GM18867 (cell line): ENCODE measurements around the gene YPEL1.

Source experiments
- ATAC-seq: cut with Tn5 transposase; IDR thresholded peaks from one replicate; pipeline ENCODE4 v1.9.1; 2021; ENCODE audit warnings: mild to moderate bottlenecking, moderate library complexity; ENCODE audit not compliant: unreplicated experiment

YPEL1 gene

DNA sequence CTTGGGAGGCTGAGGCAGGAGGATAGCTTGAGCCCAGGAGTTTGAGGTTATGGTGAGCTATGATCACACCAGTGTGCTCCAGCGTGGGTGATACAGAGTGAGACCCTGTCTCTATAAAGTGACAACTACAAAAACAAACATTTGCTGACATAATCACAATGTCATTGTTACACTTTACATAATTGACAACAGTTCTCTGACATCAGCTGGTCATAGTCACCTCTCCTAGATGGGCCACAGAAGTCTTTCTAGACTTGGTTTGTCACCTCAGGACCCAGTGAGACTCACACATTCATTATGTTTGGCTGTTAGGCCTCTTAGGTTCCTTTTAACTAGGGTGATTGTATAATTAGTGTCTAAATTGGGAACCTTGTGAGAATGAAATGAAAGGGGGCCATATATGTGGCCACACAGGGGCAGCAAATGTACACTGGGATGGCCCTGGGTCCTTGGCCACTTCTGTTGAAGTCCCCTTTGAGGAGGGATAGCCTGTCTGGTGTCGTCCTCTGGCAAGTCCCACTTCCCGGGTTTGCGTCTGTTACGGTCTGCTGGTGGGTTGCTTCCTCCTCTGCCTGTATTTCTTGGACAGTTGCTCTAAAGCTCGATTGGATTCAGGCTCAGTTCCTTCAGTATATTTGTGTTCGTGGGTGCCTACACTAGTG is 75.6 kb downstream of the YPEL1 start:
- no peak for ATAC-seq

DNA sequence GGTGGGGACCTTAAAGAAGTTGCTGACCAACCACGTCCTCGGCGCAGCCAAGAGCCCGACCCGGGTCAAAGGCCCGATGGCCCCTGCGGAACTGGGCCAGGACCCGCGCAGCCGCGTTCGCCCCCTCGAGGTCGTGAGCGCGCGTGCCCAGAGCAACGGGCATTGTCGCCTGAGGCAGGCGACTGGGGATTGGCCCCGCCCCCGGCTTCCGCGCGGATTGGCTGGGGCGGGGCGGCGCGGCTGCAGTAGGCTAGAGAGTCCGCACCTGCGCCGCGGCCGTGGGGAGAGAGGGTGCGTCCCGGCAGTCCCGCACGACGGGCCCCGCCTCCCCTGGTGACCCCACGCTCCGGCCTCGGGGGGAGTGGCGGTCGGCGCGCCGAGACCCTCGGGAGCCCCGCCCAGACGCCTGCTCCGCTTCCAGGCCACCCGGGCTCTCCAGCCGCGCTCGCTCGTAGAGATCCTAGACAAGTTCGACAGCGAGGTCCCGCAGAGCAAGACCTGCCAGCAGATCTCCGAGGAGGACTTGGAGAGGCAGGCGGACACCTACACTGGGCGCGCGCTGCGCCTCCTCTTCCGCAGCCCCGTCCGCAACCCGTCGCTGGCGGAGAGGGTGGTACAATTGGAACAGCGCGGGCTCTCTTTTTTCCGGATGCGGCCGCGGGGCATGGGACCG is 78.1 kb downstream of the YPEL1 start:
- ATAC-seq: peak; percentile 66

DNA sequence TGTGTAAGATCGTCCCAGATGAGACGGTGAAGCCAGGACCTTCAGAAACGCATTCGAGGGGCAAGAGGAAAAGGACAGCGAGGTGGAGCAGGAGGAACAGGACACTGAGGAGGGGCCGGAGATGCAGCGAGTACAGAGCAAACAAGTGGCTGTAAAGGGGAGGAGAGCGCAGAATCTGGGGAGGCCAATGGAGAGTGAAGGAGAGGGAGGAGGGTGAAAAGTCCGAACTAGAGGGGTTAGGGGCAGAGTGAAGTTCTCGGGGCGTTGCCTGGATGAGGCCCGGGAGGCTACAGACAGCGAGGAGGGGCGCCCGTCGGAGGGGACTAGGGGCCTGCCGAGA is 78.6 kb downstream of the YPEL1 start:
- ATAC-seq: no peak

DNA sequence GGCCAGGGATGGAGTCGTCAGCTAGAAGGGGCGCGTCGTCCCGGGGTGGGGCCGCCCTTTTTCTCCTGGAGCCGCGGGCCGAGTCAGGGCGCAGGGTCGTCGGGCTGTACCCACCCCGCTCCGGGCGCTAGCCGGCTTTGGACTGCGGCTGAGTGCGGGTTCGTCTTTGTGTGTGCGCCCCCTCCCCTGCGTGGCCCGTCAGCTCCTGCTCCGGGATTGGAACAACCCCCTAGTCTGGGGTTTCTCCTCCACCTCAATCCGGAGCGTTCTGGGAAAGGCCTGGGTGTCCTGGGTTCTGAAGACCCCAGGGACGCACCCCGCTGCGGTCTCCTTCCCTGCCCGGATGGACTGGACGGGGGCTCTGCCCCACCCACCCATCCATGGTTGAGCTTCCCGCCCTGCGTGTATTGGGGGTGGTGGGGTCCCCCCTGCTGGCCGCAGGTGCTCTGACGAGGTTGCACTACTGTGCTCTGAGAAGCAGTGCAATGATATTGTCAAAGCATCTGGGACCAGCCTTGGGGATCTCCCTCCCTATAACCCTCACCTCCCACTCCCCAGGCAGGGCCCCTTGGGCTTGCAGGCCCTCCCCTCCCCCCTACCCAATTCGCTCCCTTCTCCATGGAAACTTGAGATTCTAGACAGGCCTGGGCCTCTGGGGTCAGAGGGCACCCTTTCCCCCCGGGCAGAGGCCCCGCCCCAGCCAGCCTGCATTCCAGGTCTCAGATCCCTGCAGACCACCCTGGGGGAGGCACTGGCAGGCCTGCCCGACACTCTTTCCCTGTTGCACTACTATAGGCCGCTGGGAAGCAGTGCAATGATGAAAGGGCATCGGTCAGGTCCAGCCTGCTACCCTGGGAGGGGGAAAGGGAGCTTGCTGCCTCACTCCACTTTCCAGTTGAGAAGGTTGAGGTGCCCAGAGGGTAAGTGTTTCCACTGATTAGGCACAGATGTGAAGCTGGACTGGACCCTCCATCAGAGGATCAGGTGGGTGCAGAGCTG is 82.7 kb downstream of the YPEL1 start:
- ATAC-seq: no peak

DNA sequence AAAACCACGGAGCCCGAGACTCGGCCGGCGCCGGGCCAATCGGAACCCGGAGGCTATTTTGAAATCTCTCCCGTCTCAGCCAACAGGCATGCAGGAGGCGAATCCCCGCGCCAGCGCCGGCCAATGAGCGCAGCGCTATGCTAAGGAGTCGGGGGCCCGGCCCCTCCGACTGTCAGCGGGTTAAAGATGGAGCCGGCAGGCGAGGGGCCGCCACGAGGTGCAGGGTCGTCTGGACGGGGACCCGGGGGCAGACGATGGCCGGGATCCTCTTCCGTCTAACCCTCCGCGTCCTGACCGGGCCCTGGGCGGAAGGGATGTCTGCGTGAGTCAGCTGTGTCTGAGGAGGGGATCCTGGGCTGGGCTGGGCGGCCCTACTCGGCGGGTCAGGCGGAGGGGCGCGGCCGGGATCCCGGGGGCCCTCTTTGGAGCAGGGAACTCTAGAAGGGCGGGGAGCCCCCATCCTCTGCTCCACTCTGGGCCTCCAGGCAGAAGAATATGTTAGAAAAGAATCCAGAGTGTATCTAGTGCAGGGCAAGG is 83.5 kb downstream of the YPEL1 start:
- peak; percentile 85 for ATAC-seq

DNA sequence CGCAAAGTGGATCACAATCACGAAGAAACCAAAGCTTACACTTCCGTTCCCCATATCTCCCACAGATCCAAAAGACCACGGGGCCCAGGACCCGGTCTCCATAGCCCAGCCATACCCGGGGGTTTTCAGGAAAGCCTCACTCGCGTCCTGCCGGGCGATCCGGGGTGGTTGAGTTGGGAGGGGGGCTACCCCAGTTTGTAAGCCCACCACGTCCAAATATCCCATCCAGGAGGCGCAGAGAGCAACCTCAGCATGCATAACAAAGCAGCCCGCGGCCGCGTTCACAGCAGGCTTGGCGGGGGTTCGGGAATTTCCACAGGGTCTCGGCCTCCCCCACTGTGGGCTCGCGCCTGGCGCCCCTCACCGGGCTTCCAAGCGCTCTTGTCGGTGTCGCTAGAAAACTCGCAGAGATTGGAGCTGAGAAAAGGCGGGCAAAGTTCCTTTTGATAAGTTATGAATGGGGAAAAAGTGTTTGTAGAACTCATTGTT is 84.0 kb downstream of the YPEL1 start:
- no peak for ATAC-seq

DNA sequence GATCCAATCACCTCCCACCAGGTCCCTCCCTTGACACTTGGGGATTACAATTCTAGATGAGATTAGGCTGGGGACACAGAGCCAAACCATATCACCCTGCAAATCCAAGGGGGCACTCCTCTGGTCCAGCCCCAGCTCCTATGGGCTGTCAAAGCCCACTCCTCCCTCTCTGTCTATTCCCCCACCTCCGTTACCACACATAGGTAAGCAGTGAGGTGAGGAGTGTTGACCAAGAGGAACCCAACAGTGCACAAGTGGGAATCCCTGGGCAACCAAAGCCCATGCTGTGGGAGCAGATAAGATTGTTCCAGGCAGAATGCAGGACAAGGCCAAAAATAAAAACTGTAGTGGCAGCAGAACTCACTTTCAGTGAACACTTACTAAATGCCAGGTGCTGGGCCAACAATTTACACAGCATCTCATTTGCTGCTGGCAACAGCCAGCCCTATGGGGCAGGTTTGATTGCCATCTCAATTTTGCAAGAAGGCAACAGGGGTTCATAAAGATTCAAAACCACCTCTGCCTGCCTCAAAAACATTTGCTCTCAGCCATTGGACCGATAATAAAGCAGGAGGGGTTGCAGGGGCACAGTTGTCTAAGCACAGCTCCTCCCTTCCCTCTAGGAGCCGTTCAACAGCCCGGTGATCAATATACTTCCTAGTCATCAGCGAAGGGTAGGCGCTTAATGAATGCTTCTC is 84.6 kb downstream of the YPEL1 start:
- no peak for ATAC-seq

DNA sequence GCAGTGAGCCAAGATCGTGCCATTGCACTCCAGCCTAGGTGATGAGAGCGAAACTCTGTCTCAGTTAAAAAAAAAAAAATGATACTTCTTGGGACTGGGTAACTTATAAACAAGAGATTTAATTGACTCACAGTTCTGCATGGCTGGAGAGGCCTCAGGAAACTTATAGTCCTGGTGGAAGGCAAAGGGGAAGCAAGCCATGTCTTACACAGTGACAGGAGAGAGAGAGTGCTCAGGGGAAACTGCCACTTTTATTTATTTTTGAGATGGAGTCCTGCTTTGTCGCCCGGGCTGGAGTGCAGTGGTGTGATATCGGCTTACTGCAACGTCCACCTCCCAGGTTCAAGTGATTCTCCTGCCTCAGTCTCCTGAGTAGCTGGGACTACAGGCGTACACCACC is 85.3 kb downstream of the YPEL1 start:
- ATAC-seq: no peak
